NOMO-1 (cell line): ENCODE data around the gene LRRC32.

Source experiments
- DNase-seq, 2 experiments: peaks; one replicate each; lab custom pipeline; 2025; ENCODE audit not compliant: unreplicated experiment in 2 of 2; lab: John Stamatoyannopoulos, UW

LRRC32 gene

GRCh38 chr11:76680518-76681425 is 10.2 kb upstream of the LRRC32 start:
- DNase-seq = peak in 1 of 2 experiments; percentile 31

GRCh38 chr11:76678321-76678720 is 7.8 kb upstream of the LRRC32 start:
- DNase-seq = peak; percentile 46 to 57

- DNase-seq = no peak
Observed at GRCh38 chr11:76677458-76677765, 6.9 kb upstream of the LRRC32 start.

- DNase-seq = no peak
Observed at GRCh38 chr11:76676636-76677457, 6.3 kb upstream of the LRRC32 start.

- no peak for DNase-seq
Observed at GRCh38 chr11:76674517-76675400, 4.2 kb upstream of the LRRC32 start.

- no peak for DNase-seq
Observed at GRCh38 chr11:76673176-76674142, 2.9 kb upstream of the LRRC32 start.

GRCh38 chr11:76672431-76673175 is 2.1 kb upstream of the LRRC32 start:
- no peak for DNase-seq

GRCh38 chr11:76671626-76672309 is 1.2 kb upstream of the LRRC32 start:
- no peak for DNase-seq

GRCh38 chr11:76671237-76671592 is 668 bp upstream of the LRRC32 start:
- no peak for DNase-seq

- DNase-seq = no peak
Observed at GRCh38 chr11:76669901-76670484, 554 bp downstream of the LRRC32 start.

- no peak for DNase-seq
Observed at GRCh38 chr11:76668362-76669155, 2.0 kb downstream of the LRRC32 start.

GRCh38 chr11:76667856-76668255 is 2.7 kb downstream of the LRRC32 start:
- DNase-seq = no peak

- no peak for DNase-seq
Observed at GRCh38 chr11:76667271-76667818, 3.2 kb downstream of the LRRC32 start.

- no peak for DNase-seq
Observed at GRCh38 chr11:76666830-76667229, 3.7 kb downstream of the LRRC32 start.

GRCh38 chr11:76666408-76666807 is 4.1 kb downstream of the LRRC32 start:
- no peak for DNase-seq

GRCh38 chr11:76665921-76666351 is 4.6 kb downstream of the LRRC32 start:
- DNase-seq = no peak

- no peak for DNase-seq
Observed at GRCh38 chr11:76665172-76665571, 5.4 kb downstream of the LRRC32 start.
